ENCODE data around the gene BTBD10. TPM values are rescaled to one million over a fixed set of nuclear protein-coding genes. Genes with fewer than 3 reads are reported as not detected.

The BTBD10 gene
- total RNA-seq, 1 experiment from 2014 or later: 23.3 TPM

DNA sequence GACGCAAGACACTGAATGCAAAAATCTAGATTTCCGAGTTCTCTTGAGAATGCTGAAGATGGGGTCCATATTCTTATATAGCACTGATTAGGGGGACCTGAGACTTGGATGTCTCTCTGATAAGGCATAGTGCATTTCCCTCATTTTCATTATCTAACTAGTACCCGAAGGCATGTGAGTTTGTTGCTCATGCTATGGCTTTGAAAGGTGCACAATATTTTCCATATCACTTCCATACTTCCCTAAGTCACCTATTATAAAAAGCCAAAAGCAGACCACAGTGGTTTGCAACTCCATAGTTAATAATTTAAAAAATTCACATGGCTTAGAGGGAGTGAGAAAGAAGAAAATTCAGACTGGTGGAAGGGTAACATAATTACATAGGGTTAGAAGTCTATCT lies 1.7 kb downstream of the BTBD10 start:
- Mint-ChIP-seq H3K36me3 (ENCODE audit: insufficient read depth in 1 of 3, low read depth in 3 of 3) (no peaks in the 10 kb centered on the region), H3K27ac (no peak overlapping the region), H3K4me1 (peaks cover 15 to 19% of the 10 kb centered on the region in 2 experiments), H3K9me3 (no peaks in the 10 kb centered on the region), H3K27me3 (ENCODE audit: low read depth) (no peaks in the 10 kb centered on the region; the same call in 1 of the 2 replicates), H3K4me3 (peak overlapping the region in 1 of 2 experiments; percentile 98; a peak in 2 of 5 replicates)
- no peak overlapping the region for H3K4me2 ChIP-seq (ENCODE audit: insufficient read depth, insufficient read length, low read length)
- no peak overlapping the region for H2BK120ac ChIP-seq (ENCODE audit: low read depth, low read length, poor library complexity, severe bottlenecking)
- H3K23ac ChIP-seq (ENCODE audit: insufficient read length, low read depth, low read length): no peak overlapping the region
- H4K91ac ChIP-seq (ENCODE audit: insufficient read length, low read depth, low read length): no peak overlapping the region
- H4K5ac ChIP-seq (ENCODE audit: insufficient read length, low read depth, low read length): no peak overlapping the region
- H3K4ac ChIP-seq (ENCODE audit: low read depth, low read length): no peak overlapping the region
- no peaks in the 10 kb centered on the region for H3K27me3 ChIP-seq (ENCODE audit: insufficient read depth, low read length)
- no peaks in the 10 kb centered on the region for H3K79me1 ChIP-seq (ENCODE audit: insufficient read depth, low read depth, low read length, poor library complexity, severe bottlenecking)
- H3T11ph ChIP-seq (ENCODE audit: low read length): no peak overlapping the region
- H4K20me1 ChIP-seq (ENCODE audit: control insufficient read depth, insufficient read depth, insufficient read length): no peaks in the 10 kb centered on the region
- no peak overlapping the region for H3K56ac ChIP-seq (ENCODE audit: insufficient read length, low read depth, low read length)
- H2AFZ ChIP-seq (ENCODE audit: low read length): no peak overlapping the region
- whole genome bisulfite sequencing (ENCODE audit: extremely low coverage, insufficient read length, low lambda C conversion rate): no CpG with 5 or more reads among the region's 3 CpGs
- no peaks in the 10 kb centered on the region; the same call in 1 of the 2 replicates for H3K79me2 ChIP-seq (ENCODE audit: insufficient read depth, low read length)
- no peak overlapping the region for H3K27ac ChIP-seq (ENCODE audit: insufficient read length, low read depth, low read length)
- H3K18ac ChIP-seq (ENCODE audit: insufficient read length, low read depth, low read length): no peak overlapping the region
- no peak overlapping the region for H3K14ac ChIP-seq (ENCODE audit: insufficient read depth, low read length)
- no peak overlapping the region for H2AK5ac ChIP-seq (ENCODE audit: insufficient read length, low read length)
- no peaks in the 10 kb centered on the region; the same call in 1 of the 2 replicates for H3K4me1 ChIP-seq (ENCODE audit: insufficient read depth, low read length)
- H3K23me2 ChIP-seq (ENCODE audit: insufficient read length, low read depth, low read length, poor library complexity, severe bottlenecking): peaks cover 7% of the 10 kb centered on the region
- DNase-seq: no peak
- no peak overlapping the region for H2BK20ac ChIP-seq (ENCODE audit: low read depth, low read length, poor library complexity, severe bottlenecking)
- H2BK15ac ChIP-seq (ENCODE audit: low read depth, low read length): no peak overlapping the region
- H3K9me3 ChIP-seq (ENCODE audit: control insufficient read depth, low read depth, low read length): no peaks in the 10 kb centered on the region
- H2BK12ac ChIP-seq (ENCODE audit: insufficient read length, low read depth, low read length): no peak overlapping the region
- H2BK5ac ChIP-seq (ENCODE audit: insufficient read length, low read length): no peak overlapping the region
- TF ChIP-seq, protein P1, sequence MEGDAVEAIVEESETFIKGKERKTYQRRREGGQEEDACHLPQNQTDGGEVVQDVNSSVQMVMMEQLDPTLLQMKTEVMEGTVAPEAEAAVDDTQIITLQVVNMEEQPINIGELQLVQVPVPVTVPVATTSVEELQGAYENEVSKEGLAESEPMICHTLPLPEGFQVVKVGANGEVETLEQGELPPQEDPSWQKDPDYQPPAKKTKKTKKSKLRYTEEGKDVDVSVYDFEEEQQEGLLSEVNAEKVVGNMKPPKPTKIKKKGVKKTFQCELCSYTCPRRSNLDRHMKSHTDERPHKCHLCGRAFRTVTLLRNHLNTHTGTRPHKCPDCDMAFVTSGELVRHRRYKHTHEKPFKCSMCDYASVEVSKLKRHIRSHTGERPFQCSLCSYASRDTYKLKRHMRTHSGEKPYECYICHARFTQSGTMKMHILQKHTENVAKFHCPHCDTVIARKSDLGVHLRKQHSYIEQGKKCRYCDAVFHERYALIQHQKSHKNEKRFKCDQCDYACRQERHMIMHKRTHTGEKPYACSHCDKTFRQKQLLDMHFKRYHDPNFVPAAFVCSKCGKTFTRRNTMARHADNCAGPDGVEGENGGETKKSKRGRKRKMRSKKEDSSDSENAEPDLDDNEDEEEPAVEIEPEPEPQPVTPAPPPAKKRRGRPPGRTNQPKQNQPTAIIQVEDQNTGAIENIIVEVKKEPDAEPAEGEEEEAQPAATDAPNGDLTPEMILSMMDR (conservative IDR thresholded peaks at IDR 0.05): no peak
- H4K8ac ChIP-seq (replicated peaks; ENCODE audit: insufficient read length, low read depth, low read length): no peak overlapping the region
- no peak overlapping the region for H3K9ac ChIP-seq (ENCODE audit: extremely low read depth, insufficient read length, low read length)

Data from H9 (cell line).